Spinal cord (tissue), 10 donors: ENCODE measurements around the gene MAST1. TPM values are rescaled to one million over a fixed set of nuclear protein-coding genes. Genes with fewer than 3 reads are reported as not detected.
"Not testable (repeated sequence)": the region's sequence is repeated elsewhere in the genome, so short reads cannot be mapped to it uniquely, and the experiment has no call there.

Source experiments
- DNase-seq, 6 donors: peaks; one replicate each; pipeline versions ENCODE4 v3.0.0 to v3.0.0-alpha.2; 2013 to 2015; ENCODE audit warnings: low spot score in 6 of 6, low read depth in 4 of 6
- H3K27ac ChIP-seq: one replicate; pipeline ENCODE4 v1.5.1; 2013; ENCODE audit warnings: low read depth, low read length, control low read depth
- H3K27me3 ChIP-seq: one replicate; pipeline ENCODE4 v1.6.1; 2013; ENCODE audit warnings: low read length; ENCODE audit not compliant: control insufficient read depth, insufficient read depth
- H3K36me3 ChIP-seq: one replicate; pipeline ENCODE4 v1.6.1; 2013; ENCODE audit warnings: low read length; ENCODE audit not compliant: control insufficient read depth, insufficient read depth
- H3K4me1 ChIP-seq: one replicate; pipeline ENCODE4 v1.6.1; 2013; ENCODE audit warnings: low read length; ENCODE audit not compliant: control insufficient read depth, insufficient read depth
- H3K4me3 ChIP-seq: one replicate; pipeline ENCODE4 v1.5.1; 2013; ENCODE audit warnings: low read depth, low read length, control low read depth
- H3K9me3 ChIP-seq: one replicate; pipeline ENCODE4 v1.6.1; 2013; ENCODE audit warnings: low read length; ENCODE audit not compliant: control insufficient read depth, insufficient read depth
- WGBS: methylation state at CpG from one replicate; pipeline ENCODE4 v1.1.5; 2013; ENCODE audit warnings: missing lambda C conversion rate; ENCODE audit not compliant: insufficient coverage; 5-methylcytosine and 5-hydroxymethylcytosine counted together
- polyA plus RNA-seq, 2 donors: library from polyadenylated mRNA; unstranded; fragments of 120-200 nt; gene quantifications; one replicate each; pipeline ENCODE4 v1.2.1, GENCODE V29; 2013; ENCODE audit not compliant: insufficient read length in 2 of 2
- small RNA-seq: library from RNA; depleted of rRNA; stranded (forward); fragments of <200 nt; gene quantifications from one replicate; pipeline ENCODE3, GENCODE V24; 2014; ENCODE audit warnings: low replicate concordance
- total RNA-seq, 2 donors: library from RNA; depleted of rRNA in 1 of 2; stranded (reverse); fragments of 120-200 nt in 1 of 2; fragments of >200 nt in 1 of 2; gene quantifications; one replicate each; pipeline versions ENCODE4 v1.2.3 to v1.2.4, GENCODE V29; 2013 to 2014
- donor health status: healthy.

MAST1 gene
- total and polyA plus RNA-seq, 4 donors, result 12.2 to 112 (median 63.1) TPM

GRCh38 chr19:12915860-12916259 lies 77.5 kb downstream of the MAST1 start:
- H3K9me3 ChIP-seq, H3K36me3 ChIP-seq, DNase-seq, H3K27me3 ChIP-seq, H3K27ac ChIP-seq, H3K4me3 ChIP-seq: not testable (repeated sequence)
- peaks cover 45% of the 10 kb centered on the region for H3K4me1 ChIP-seq
- WGBS, result 91% methylated on average over 3 of the region's 4 CpGs

DNA sequence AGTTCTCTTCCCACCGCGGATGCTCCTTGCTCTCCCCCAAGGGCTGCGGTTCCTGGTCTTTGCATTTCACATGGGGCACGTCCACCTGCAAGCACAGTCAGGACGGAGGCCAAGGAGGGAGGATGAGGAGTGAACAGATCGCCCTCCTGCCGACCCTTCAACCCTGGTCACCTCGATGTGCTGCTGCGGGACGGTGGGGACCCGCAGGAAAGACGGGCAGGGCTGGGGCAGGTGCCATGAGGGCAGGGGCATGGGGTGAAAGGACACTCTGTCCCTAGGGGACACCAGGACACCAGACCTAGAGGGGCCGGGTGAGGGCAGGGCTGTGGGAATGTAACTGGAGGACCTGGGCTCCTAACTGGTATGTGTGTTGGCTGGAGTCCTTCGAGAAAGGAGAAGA lies 79.9 kb downstream of the MAST1 start:
- peaks cover 25% of the 10 kb centered on the region for H3K4me1 ChIP-seq
- H3K9me3 ChIP-seq, result no peaks in the 10 kb centered on the region
- peaks cover 15% of the 10 kb centered on the region for H3K36me3 ChIP-seq
- H3K27ac ChIP-seq, result no peak overlapping the region
- H3K4me3 ChIP-seq, result no peak overlapping the region
- H3K27me3 ChIP-seq, result no peaks in the 10 kb centered on the region
- 98% methylated on average over 10 of the region's 14 CpGs for WGBS
- DNase-seq, result no peak

DNA sequence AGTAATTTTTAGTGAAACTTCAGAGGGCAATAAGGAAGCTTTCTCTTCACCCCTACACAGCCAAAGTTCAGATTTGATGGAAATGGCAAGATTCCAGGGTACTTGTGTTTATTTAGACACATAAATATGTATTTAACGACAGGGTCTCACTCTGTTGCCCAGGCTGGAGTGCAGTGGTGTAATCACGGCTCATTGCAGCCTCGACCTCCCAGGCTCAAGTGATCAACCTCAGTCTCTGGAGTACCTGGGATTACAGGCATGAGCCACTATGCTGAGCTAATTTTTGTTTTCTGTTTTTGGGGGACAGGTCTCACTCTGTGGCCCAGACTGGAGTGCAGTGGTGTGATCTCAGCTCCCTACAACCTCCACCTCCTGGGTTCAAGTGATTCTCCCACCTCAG lies 82.7 kb downstream of the MAST1 start:
- peaks cover 13% of the 10 kb centered on the region for H3K4me1 ChIP-seq
- no peaks in the 10 kb centered on the region for H3K27me3 ChIP-seq
- no peak for DNase-seq
- H3K4me3 ChIP-seq, result no peak overlapping the region
- no peak overlapping the region for H3K27ac ChIP-seq
- WGBS, result 71% methylated on average over 3 of the region's 3 CpGs
- no peaks in the 10 kb centered on the region for H3K9me3 ChIP-seq
- peaks cover 40% of the 10 kb centered on the region for H3K36me3 ChIP-seq

DNA sequence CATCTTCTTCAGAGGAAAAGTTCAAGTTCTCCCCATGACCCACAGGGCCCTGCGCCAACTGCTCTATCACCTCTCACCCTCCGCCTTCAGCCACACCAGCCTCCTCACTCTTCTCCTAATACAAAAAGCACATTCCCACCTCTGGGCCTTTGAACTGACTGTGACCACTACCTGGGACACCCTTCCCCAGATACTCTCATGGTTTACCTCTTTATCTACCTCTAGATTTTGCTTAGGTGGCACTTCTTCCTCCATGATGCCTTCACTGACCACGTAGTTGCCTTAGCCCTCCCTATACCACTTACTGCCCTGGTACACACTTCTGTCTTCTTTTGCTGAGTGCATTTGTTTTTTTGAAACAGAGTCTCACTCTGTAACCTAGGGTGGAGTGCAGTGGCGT lies 84.6 kb downstream of the MAST1 start:
- Histone ChIP-seq H3K27me3 (no peaks in the 10 kb centered on the region), H3K36me3 (peaks cover 59% of the 10 kb centered on the region), H3K27ac (no peak overlapping the region), H3K9me3 (no peaks in the 10 kb centered on the region), H3K4me1 (peaks cover 13% of the 10 kb centered on the region), H3K4me3 (no peak overlapping the region)
- 100% methylated on average over 2 of the region's 4 CpGs for WGBS
- DNase-seq, result no peak

Small RNA genes lying within 50 kb of the gene (small RNA-seq; reads per million reads assigned to genes)
- gene MIR5695 (0.53 reads per million, percentile 58 among the genes with 10 or more reads in this experiment), gene MIR6794 (not detected)

Other genes starting within 250 kb of the MAST1 start
- gene ZNF490, start 227.7 kb upstream of the MAST1 start, total RNA-seq, result 10 to 100 TPM; 10.7 to 12.9 TPM
- gene ZNF490, start 227.7 kb upstream of the MAST1 start, polyA plus RNA-seq, result 1 to 10 TPM; 5.6 to 8.1 TPM
- 10 to 100 TPM; 19.4 to 20.8 TPM for gene ZNF791, start 227.6 kb upstream of the MAST1 start, total RNA-seq
- gene ZNF791, start 227.6 kb upstream of the MAST1 start, polyA plus RNA-seq, result 10 to 100 TPM; 17.4 to 17.5 TPM
- 10 to 100 TPM; 18.9 to 30.6 TPM for gene MAN2B1, start 171.8 kb upstream of the MAST1 start, total RNA-seq
- gene MAN2B1, start 171.8 kb upstream of the MAST1 start, polyA plus RNA-seq, result 10 to 100 TPM; 31.5 to 38.7 TPM
- 10 to 100 TPM in 1 of 2 donors, 1 to 10 TPM in 1; 9.3 to 14.9 TPM for gene WDR83, start 171.7 kb upstream of the MAST1 start, total RNA-seq
- 10 to 100 TPM; 27.3 to 37.6 TPM for gene WDR83, start 171.7 kb upstream of the MAST1 start, polyA plus RNA-seq
- gene DHPS, start 156.6 kb upstream of the MAST1 start, total RNA-seq, result 10 to 100 TPM; 52.5 to 97.1 TPM
- 100 to 1,000 TPM; 118 to 138 TPM for gene DHPS, start 156.6 kb upstream of the MAST1 start, polyA plus RNA-seq
- gene GNG14, start 150.5 kb upstream of the MAST1 start, total RNA-seq, result not detected
- 1 to 10 TPM in 1 of 2 donors, not detected in 1; 1.6 TPM for gene GNG14, start 150.5 kb upstream of the MAST1 start, polyA plus RNA-seq
- 10 to 100 TPM in 1 of 2 donors, 1 to 10 TPM in 1; 6.2 to 15.8 TPM for gene FBXW9, start 141.9 kb upstream of the MAST1 start, total RNA-seq
- 10 to 100 TPM; 21.1 to 21.7 TPM for gene FBXW9, start 141.9 kb upstream of the MAST1 start, polyA plus RNA-seq
- 10 to 100 TPM; 40.9 to 66.8 TPM for gene TNPO2, start 114.6 kb upstream of the MAST1 start, total RNA-seq
- gene TNPO2, start 114.6 kb upstream of the MAST1 start, polyA plus RNA-seq, result 100 to 1,000 TPM; 146 to 155 TPM
- gene TRIR, start 103.8 kb upstream of the MAST1 start, total RNA-seq, result 100 to 1,000 TPM in 1 of 2 donors, 10 to 100 TPM in 1; 77.6 to 205 TPM
- gene TRIR, start 103.8 kb upstream of the MAST1 start, polyA plus RNA-seq, result 100 to 1,000 TPM; 220 to 224 TPM
- 10 to 100 TPM; 50.9 to 84.4 TPM for gene GET3, start 101.0 kb upstream of the MAST1 start, total RNA-seq
- gene GET3, start 101.0 kb upstream of the MAST1 start, polyA plus RNA-seq, result 100 to 1,000 TPM; 119 to 120 TPM
- gene BEST2, start 86.7 kb upstream of the MAST1 start, total RNA-seq, result not detected
- under 1 TPM in 1 of 2 donors, not detected in 1; 0.24 TPM for gene BEST2, start 86.7 kb upstream of the MAST1 start, polyA plus RNA-seq
- gene HOOK2, start 63.0 kb upstream of the MAST1 start, total RNA-seq, result 10 to 100 TPM; 16.4 to 25.2 TPM
- 10 to 100 TPM; 40.0 to 65.2 TPM for gene HOOK2, start 63.0 kb upstream of the MAST1 start, polyA plus RNA-seq
- gene JUNB, start 47.0 kb upstream of the MAST1 start, total RNA-seq, result 100 to 1,000 TPM in 1 of 2 donors, 10 to 100 TPM in 1; 90.7 to 119 TPM
- 10 to 100 TPM; 23.3 to 52.2 TPM for gene JUNB, start 47.0 kb upstream of the MAST1 start, polyA plus RNA-seq
- gene PRDX2, start 36.7 kb upstream of the MAST1 start, total RNA-seq, result 100 to 1,000 TPM; 280 to 444 TPM
- 100 to 1,000 TPM; 435 to 476 TPM for gene PRDX2, start 36.7 kb upstream of the MAST1 start, polyA plus RNA-seq
- gene THSD8, start 36.4 kb upstream of the MAST1 start, total RNA-seq, result 1 to 10 TPM in 1 of 2 donors, not detected in 1; 8.7 TPM
- 1 to 10 TPM; 5.9 to 6.5 TPM for gene THSD8, start 36.4 kb upstream of the MAST1 start, polyA plus RNA-seq
- gene RNASEH2A, start 31.9 kb upstream of the MAST1 start, total RNA-seq, result 10 to 100 TPM; 11.3 to 18.0 TPM
- gene RNASEH2A, start 31.9 kb upstream of the MAST1 start, polyA plus RNA-seq, result 10 to 100 TPM; 28.0 to 32.0 TPM
- gene RTBDN, start 3.9 kb upstream of the MAST1 start, total RNA-seq, result 1 to 10 TPM; 1.1 to 1.8 TPM
- gene RTBDN, start 3.9 kb upstream of the MAST1 start, polyA plus RNA-seq, result 1 to 10 TPM; 5.8 to 6.8 TPM
- gene DNASE2, start 42.9 kb downstream of the MAST1 start, total RNA-seq, result 10 to 100 TPM; 11.7 to 19.7 TPM
- 10 to 100 TPM; 23.6 TPM for gene DNASE2, start 42.9 kb downstream of the MAST1 start, polyA plus RNA-seq
- 1 to 10 TPM; 2.1 to 3.2 TPM for gene KLF1, start 48.7 kb downstream of the MAST1 start, total RNA-seq
- gene KLF1, start 48.7 kb downstream of the MAST1 start, polyA plus RNA-seq, result under 1 TPM; 0.42 to 0.57 TPM
- 10 to 100 TPM; 22.9 to 30.1 TPM for gene GCDH, start 52.6 kb downstream of the MAST1 start, total RNA-seq
- gene GCDH, start 52.6 kb downstream of the MAST1 start, polyA plus RNA-seq, result 10 to 100 TPM; 36.1 to 45.1 TPM
- under 1 TPM in 1 of 2 donors, not detected in 1; 0.88 TPM for gene SYCE2, start 80.8 kb downstream of the MAST1 start, total RNA-seq
- 1 to 10 TPM; 5.3 to 6.0 TPM for gene SYCE2, start 80.8 kb downstream of the MAST1 start, polyA plus RNA-seq
- gene FARSA, start 95.2 kb downstream of the MAST1 start, total RNA-seq, result 10 to 100 TPM; 41.3 to 54.1 TPM
- gene FARSA, start 95.2 kb downstream of the MAST1 start, polyA plus RNA-seq, result 10 to 100 TPM; 74.0 to 80.6 TPM
- gene CALR, start 100.1 kb downstream of the MAST1 start, total RNA-seq, result 100 to 1,000 TPM; 452 to 872 TPM
- 100 to 1,000 TPM; 521 to 592 TPM for gene CALR, start 100.1 kb downstream of the MAST1 start, polyA plus RNA-seq
- gene RAD23A, start 107.3 kb downstream of the MAST1 start, total RNA-seq, result 10 to 100 TPM; 37.6 to 85.9 TPM
- 100 to 1,000 TPM; 101 to 109 TPM for gene RAD23A, start 107.3 kb downstream of the MAST1 start, polyA plus RNA-seq
- 10 to 100 TPM in 1 of 2 donors, 1 to 10 TPM in 1; 9.7 to 24.2 TPM for gene GADD45GIP1, start 118.7 kb downstream of the MAST1 start, total RNA-seq
- 10 to 100 TPM; 50.3 to 55.6 TPM for gene GADD45GIP1, start 118.7 kb downstream of the MAST1 start, polyA plus RNA-seq
- gene DAND5, start 131.1 kb downstream of the MAST1 start, total RNA-seq, result under 1 TPM in 1 of 2 donors, not detected in 1; 0.28 TPM
- under 1 TPM; 0.44 to 0.49 TPM for gene DAND5, start 131.1 kb downstream of the MAST1 start, polyA plus RNA-seq
- 10 to 100 TPM; 53.3 to 61.8 TPM for gene NFIX, start 157.0 kb downstream of the MAST1 start, total RNA-seq
- gene NFIX, start 157.0 kb downstream of the MAST1 start, polyA plus RNA-seq, result 100 to 1,000 TPM; 175 to 198 TPM